ENCODE data around the gene VWA8.

- no peak for TF ChIP-seq CTCF (IDR thresholded peaks at IDR 0.05)
- no peak for TF ChIP-seq POLR2AphosphoS5 (IDR thresholded peaks at IDR 0.05; ENCODE audit: insufficient read depth in 1 of 2, low read depth in 1 of 2)
These were observed 41.2 kb upstream of the VWA8 start for GRCh38 chr13:42002066-42002465.
